Cardiac muscle cell (in vitro differentiated cells and primary cell): ENCODE data around the gene PDCD7. TPM values are rescaled to one million over a fixed set of nuclear protein-coding genes. Genes with fewer than 3 reads are reported as not detected.
"Not testable (repeated sequence)": the region's sequence is repeated elsewhere in the genome, so short reads cannot be mapped to it uniquely, and the experiment has no call there.

Experiments used
- DNase-seq, 2 donors: peaks; one replicate each; pipeline versions ENCODE4 v3.0.0 to v3.0.0-alpha.2; 2010 to 2017; ENCODE audit warnings: low read depth in 1 of 2, low spot score in 1 of 2
- H3K27ac ChIP-seq: fragments of 200-600 bp; sonication (generic); 2 replicates; pipeline ENCODE4 v1.5.1; 2016
- H3K27me3 ChIP-seq: fragments of 200-600 bp; sonication (generic); 2 replicates; pipeline ENCODE4 v1.6.0; 2016; ENCODE audit warnings: control low read depth
- H3K36me3 ChIP-seq: fragments of 200-600 bp; sonication (generic); 2 replicates; pipeline ENCODE4 v1.5.1; 2016; ENCODE audit warnings: control low read depth
- H3K4me1 ChIP-seq: fragments of 200-600 bp; sonication (generic); 2 replicates; pipeline ENCODE4 v1.8.1; 2017; ENCODE audit warnings: low read depth, mild to moderate bottlenecking, mixed run types
- H3K4me3 ChIP-seq: fragments of 200-600 bp; sonication (generic); 2 replicates; pipeline ENCODE4 v1.5.1; 2016; ENCODE audit warnings: mild to moderate bottlenecking
- H3K9me3 ChIP-seq: fragments of 200-600 bp; sonication (generic); 2 replicates; pipeline ENCODE4 v1.5.1; 2017; ENCODE audit warnings: low read depth, mild to moderate bottlenecking, control low read depth
- polyA plus RNA-seq: library from polyadenylated mRNA; unstranded; fragments of >200 nt; fragmentation: Nextera tagmentation; extraction: Ambion mirVana; gene quantifications from 2 replicates; pipeline ENCODE4 v1.2.1, GENCODE V29; 2016
- total RNA-seq: library from RNA; depleted of rRNA; stranded (reverse); fragments of >200 nt; gene quantifications from 2 replicates; pipeline ENCODE4 v1.2.3, GENCODE V29; 2016
- TF ChIP-seq, protein P1 (sequence below): IDR thresholded peaks from 2 replicates; pipeline ENCODE4 v1.5.1; 2012; ENCODE audit warnings: low read depth, mild to moderate bottlenecking, low read length

Gene PDCD7, protein sequence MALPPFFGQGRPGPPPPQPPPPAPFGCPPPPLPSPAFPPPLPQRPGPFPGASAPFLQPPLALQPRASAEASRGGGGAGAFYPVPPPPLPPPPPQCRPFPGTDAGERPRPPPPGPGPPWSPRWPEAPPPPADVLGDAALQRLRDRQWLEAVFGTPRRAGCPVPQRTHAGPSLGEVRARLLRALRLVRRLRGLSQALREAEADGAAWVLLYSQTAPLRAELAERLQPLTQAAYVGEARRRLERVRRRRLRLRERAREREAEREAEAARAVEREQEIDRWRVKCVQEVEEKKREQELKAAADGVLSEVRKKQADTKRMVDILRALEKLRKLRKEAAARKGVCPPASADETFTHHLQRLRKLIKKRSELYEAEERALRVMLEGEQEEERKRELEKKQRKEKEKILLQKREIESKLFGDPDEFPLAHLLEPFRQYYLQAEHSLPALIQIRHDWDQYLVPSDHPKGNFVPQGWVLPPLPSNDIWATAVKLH
- total RNA-seq (21.5 and 35.5 TPM in 2 replicates), polyA plus RNA-seq (18.7 and 28.4 TPM in 2 replicates)

DNA sequence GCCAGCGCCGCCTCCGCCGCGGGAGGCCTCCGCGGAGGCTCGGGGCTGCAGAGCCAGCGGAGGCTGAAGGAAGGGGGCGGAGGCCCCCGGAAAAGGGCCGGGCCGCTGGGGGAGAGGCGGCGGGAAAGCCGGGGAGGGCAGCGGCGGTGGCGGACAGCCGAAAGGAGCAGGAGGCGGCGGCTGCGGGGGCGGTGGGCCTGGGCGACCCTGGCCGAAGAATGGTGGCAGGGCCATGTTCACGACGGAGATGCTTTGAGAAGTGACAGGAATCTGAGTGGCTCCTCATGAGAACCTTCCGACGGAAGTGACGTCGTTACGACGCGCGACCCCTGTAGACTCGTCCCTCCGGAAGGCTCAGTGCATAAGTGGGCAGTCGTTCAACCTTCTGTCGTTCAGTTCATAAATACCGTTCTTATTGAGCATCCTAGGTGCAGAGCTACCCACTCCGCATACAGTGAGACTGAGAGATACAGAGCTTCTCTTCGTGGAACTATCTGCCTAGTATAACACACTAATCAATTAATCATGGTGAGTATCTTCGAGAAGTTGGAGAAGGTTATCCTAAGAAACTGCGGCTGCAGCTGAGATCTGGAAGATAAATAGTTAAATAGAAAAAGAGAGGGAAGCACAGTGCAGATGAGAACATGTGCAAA lies at the start of gene PDCD7:
Gene PDCD7 (minus strand): TSS at position 261 of the 653 bp plus-strand sequence. CDS start 27 bp downstream, at position 234.
- no peaks in the 10 kb centered on the region for H3K9me3 ChIP-seq
- H3K36me3 ChIP-seq, result peaks cover 9% of the 10 kb centered on the region
- H3K27me3 ChIP-seq, result no peaks in the 10 kb centered on the region
- peak; percentile 94 for DNase-seq
- TF ChIP-seq, protein P1, sequence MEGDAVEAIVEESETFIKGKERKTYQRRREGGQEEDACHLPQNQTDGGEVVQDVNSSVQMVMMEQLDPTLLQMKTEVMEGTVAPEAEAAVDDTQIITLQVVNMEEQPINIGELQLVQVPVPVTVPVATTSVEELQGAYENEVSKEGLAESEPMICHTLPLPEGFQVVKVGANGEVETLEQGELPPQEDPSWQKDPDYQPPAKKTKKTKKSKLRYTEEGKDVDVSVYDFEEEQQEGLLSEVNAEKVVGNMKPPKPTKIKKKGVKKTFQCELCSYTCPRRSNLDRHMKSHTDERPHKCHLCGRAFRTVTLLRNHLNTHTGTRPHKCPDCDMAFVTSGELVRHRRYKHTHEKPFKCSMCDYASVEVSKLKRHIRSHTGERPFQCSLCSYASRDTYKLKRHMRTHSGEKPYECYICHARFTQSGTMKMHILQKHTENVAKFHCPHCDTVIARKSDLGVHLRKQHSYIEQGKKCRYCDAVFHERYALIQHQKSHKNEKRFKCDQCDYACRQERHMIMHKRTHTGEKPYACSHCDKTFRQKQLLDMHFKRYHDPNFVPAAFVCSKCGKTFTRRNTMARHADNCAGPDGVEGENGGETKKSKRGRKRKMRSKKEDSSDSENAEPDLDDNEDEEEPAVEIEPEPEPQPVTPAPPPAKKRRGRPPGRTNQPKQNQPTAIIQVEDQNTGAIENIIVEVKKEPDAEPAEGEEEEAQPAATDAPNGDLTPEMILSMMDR, result no peak
- peaks cover 10% of the 10 kb centered on the region for H3K4me1 ChIP-seq
- peak within 1 kb of the TSS; percentile 95 for H3K27ac ChIP-seq
- H3K4me3 ChIP-seq, result peak within 1 kb of the TSS; percentile 88

DNA sequence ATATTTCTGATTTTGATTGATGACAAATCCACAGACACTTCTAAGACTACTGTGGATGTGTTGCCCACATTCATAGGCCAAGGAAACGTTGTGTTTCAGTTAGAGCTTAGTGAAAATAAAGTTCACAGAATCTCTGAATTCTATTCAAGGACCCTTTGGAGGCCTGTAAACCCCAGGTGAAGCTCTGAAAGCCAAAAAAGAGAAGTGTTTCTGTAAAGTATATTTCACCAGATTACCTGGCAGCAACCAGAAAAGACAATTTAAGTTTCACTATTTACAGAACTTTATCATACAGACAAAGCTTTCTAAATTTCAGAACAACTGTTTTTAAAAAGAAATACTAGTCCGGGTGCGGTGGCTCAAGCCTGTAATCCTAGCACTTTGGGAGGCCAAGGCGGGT lies 48.9 kb upstream of the PDCD7 start:
- Histone ChIP-seq H3K9me3 (no peaks in the 10 kb centered on the region), H3K27me3 (no peaks in the 10 kb centered on the region), H3K4me3 (no peak overlapping the region), H3K4me1 (peaks cover 9% of the 10 kb centered on the region), H3K27ac (no peak overlapping the region), H3K36me3 (peaks cover 20% of the 10 kb centered on the region)
- DNase-seq, result no peak
- TF ChIP-seq, protein P1, result no peak

DNA sequence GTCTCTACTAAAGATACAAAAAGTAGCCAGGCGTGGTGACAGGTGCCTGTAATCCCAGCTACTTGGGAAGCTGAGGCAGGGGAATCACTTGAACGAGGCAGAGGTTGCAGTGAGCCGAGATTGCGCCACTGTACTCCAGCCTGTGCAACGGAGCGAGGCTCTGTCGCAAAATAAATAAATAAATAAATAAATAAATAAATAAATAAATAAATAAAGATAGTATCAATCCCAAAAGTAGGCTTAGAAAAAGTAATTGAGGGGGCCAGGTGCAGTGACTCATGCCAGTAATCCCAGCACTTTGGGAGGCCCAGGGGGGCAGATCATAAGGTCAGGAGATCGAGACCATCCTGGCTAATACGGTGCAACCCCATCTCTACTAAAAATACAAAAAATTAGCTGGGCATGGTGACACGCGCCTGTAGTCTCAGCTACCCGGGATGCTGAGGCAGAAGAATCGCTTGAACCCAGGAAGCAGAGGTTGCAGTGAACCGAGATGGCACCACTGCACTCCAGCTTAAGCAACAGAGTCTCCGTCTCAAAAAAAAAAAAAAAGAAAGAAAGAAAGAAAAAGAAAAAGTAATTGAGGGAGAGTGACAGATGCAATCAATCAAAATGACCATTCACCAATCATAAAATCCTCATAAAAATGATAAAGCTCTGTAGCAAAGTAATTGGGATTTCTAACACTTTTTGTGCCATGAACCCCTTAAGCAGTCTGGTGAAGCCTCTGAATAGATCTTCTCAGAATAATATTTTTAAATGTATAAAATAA lies 48.2 kb upstream of the PDCD7 start:
- H3K27me3 ChIP-seq, H3K9me3 ChIP-seq, H3K4me1 ChIP-seq, DNase-seq, H3K27ac ChIP-seq, H3K4me3 ChIP-seq: not testable (repeated sequence)
- H3K36me3 ChIP-seq, result peaks cover 25% of the 10 kb centered on the region

DNA sequence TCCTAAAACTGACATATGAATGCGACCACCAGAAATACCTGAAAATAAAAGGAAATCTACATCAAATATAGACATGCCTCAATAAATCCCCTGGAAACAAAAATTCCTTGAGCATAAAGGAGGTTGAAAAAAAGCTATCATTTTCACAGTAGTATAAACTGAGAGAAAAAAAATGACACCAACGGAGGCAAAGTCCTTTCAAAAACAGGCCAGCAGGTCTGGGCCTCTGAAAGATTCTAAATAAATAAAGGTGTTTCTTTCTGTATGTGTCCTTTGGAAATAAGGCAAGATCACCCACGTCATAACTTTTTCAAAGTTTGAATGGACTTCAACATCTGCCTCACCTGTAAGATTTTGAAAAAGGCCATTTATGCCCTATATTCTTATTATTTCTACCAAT lies 46.6 kb upstream of the PDCD7 start:
- Histone ChIP-seq H3K27me3 (no peaks in the 10 kb centered on the region), H3K4me1 (peaks cover 4% of the 10 kb centered on the region), H3K27ac (no peak overlapping the region), H3K36me3 (peaks cover 32% of the 10 kb centered on the region), H3K4me3 (no peak overlapping the region), H3K9me3 (no peaks in the 10 kb centered on the region)
- TF ChIP-seq, protein P1, result no peak
- DNase-seq, result no peak

DNA sequence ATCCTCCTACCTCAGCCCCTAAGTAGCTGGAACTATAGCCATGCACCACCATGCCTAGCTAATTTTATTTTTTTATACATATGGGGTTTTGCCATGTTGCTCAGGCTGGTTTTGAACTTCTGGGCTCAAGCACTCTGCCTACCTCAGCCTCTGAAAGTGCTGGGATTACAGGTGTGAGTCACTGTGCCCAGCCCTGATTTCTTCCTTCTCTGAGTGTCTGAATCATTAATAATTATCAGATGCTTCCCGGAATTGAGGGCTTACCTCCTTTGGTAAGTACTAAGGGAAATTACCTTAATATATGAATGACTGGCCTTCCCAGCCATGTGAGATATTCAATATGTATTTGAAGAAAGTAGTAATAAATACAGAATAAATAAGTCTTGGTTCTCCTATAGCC lies 44.3 kb upstream of the PDCD7 start:
- H3K36me3 ChIP-seq, result peaks cover 45% of the 10 kb centered on the region
- no peak overlapping the region for H3K4me3 ChIP-seq
- no peak for DNase-seq
- TF ChIP-seq, protein P1, result no peak
- no peaks in the 10 kb centered on the region for H3K4me1 ChIP-seq
- H3K9me3 ChIP-seq, result no peaks in the 10 kb centered on the region
- H3K27ac ChIP-seq, result no peak overlapping the region
- no peaks in the 10 kb centered on the region for H3K27me3 ChIP-seq
